Smooth muscle cell (in vitro differentiated cells): Measurements from ENCODE around the gene SH3D19. TPM values are rescaled to one million over a fixed set of nuclear protein-coding genes. Genes with fewer than 3 reads are reported as not detected.

Experiments used
- DNase-seq: peaks from one replicate; lab custom pipeline; 2025; ENCODE audit not compliant: unreplicated experiment; lab: John Stamatoyannopoulos, UW
- H2AFZ ChIP-seq: fragments of 200-600 bp; sonication (generic); 2 replicates; pipeline ENCODE4 v1.6.0; 2016; ENCODE audit warnings: antibody characterized with exemption, low read depth, mild to moderate bottlenecking
- H3F3A ChIP-seq: fragments of 200-600 bp; sonication (generic); 2 replicates; pipeline ENCODE4 v1.6.0; 2017; ENCODE audit warnings: antibody characterized with exemption, low read depth
- H3K27ac ChIP-seq: fragments of 200-600 bp; sonication (generic); 2 replicates; pipeline ENCODE4 v1.5.1; 2016; ENCODE audit warnings: low read depth, mild to moderate bottlenecking
- H3K27me3 ChIP-seq: fragments of 200-600 bp; sonication (generic); 2 replicates; pipeline ENCODE4 v1.6.1; 2016; ENCODE audit warnings: low read depth, mild to moderate bottlenecking
- H3K36me3 ChIP-seq: fragments of 200-600 bp; sonication (generic); 2 replicates; pipeline ENCODE4 v1.5.1; 2016; ENCODE audit warnings: low read depth
- H3K4me1 ChIP-seq: fragments of 200-600 bp; sonication (generic); 2 replicates; pipeline ENCODE4 v1.5.1; 2016; ENCODE audit warnings: low read depth
- H3K4me2 ChIP-seq: fragments of 200-600 bp; sonication (generic); 2 replicates; pipeline ENCODE4 v1.6.0; 2016; ENCODE audit warnings: mild to moderate bottlenecking
- H3K4me3 ChIP-seq: fragments of 200-600 bp; sonication (generic); 2 replicates; pipeline ENCODE4 v1.5.1; 2016; ENCODE audit warnings: mild to moderate bottlenecking
- H3K79me2 ChIP-seq: fragments of 200-600 bp; sonication (generic); 2 replicates; pipeline ENCODE4 v1.6.0; 2016; ENCODE audit warnings: low read depth, mild to moderate bottlenecking
- H3K9ac ChIP-seq: fragments of 200-600 bp; sonication (generic); 2 replicates; pipeline ENCODE4 v1.6.0; 2016; ENCODE audit warnings: low read depth
- H3K9me3 ChIP-seq: fragments of 200-600 bp; sonication (generic); replicated peaks from 2 replicates; pipeline ENCODE4 v1.5.1; 2016; ENCODE audit warnings: low read depth
- H4K20me1 ChIP-seq: fragments of 200-600 bp; sonication (generic); 2 replicates; pipeline ENCODE4 v1.6.0; 2016; ENCODE audit warnings: low read depth
- CTCF ChIP-seq: fragments of 200-600 bp; sonication (generic); IDR thresholded peaks from 2 replicates; pipeline ENCODE4 v1.5.1; 2017; ENCODE audit warnings: borderline replicate concordance, mild to moderate bottlenecking, antibody characterized with exemption; ENCODE audit not compliant: insufficient read depth, poor library complexity, severe bottlenecking
- WGBS: methylation state at CpG from one replicate; pipeline ENCODE4 v1.1.7; 2016; ENCODE audit warnings: low lambda C conversion rate; 5-methylcytosine and 5-hydroxymethylcytosine counted together
- polyA plus RNA-seq: library from polyadenylated mRNA; unstranded; fragments of >200 nt; fragmentation: Nextera tagmentation; extraction: Ambion mirVana; gene quantifications from 2 replicates; pipeline ENCODE4 v1.2.1, GENCODE V29; 2016
- total RNA-seq: library from RNA; depleted of rRNA; stranded (reverse); fragments of >200 nt; gene quantifications from 2 replicates; pipeline ENCODE4 v1.2.3, GENCODE V29; 2014

The SH3D19 gene
- total and polyA plus RNA-seq, 2 experiments from 2014 or later = 7.9 to 20.3 TPM

GRCh38 chr4:151361126-151361525 lies 35.7 kb upstream of the SH3D19 start:
- Histone ChIP-seq H3K27me3 (no peaks in the 10 kb centered on the region), H2AFZ (no peak overlapping the region), H3F3A (no peaks in the 10 kb centered on the region), H4K20me1 (no peaks in the 10 kb centered on the region), H3K9me3 (no peaks in the 10 kb centered on the region), H3K79me2 (no peaks in the 10 kb centered on the region), H3K4me3 (no peak overlapping the region), H3K36me3 (no peaks in the 10 kb centered on the region), H3K4me1 (no peaks in the 10 kb centered on the region), H3K4me2 (no peak overlapping the region), H3K9ac (no peak overlapping the region), H3K27ac (no peak overlapping the region)
- no peak for TF ChIP-seq CTCF
- 97% methylated on average over 2 of the region's 2 CpGs for WGBS
- DNase-seq = no peak

DNA sequence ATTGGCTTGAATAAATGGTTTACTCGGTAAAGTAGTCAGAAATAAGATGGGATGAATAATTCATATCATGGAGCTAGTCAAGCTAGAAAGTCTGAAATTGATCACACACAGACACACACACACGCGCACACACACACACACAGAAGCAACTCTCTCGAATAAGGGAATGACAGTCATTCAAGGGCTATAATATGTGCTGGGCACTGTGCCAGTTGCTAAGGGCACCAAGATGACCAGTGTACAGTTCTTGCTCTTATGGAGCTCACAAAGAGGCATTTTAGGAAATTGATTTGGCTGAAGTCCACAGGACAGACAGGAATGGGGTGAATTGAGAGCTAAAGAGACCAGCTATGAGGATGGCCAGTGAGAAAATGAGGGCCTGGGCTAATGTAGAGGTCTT lies 34.2 kb upstream of the SH3D19 start:
- H2AFZ ChIP-seq = no peak overlapping the region
- H3K4me3 ChIP-seq = no peak overlapping the region
- TF ChIP-seq CTCF = no peak
- no peak for DNase-seq
- H3K27me3 ChIP-seq = no peaks in the 10 kb centered on the region
- no peaks in the 10 kb centered on the region for H3K79me2 ChIP-seq
- H3K9ac ChIP-seq = no peak overlapping the region
- no peaks in the 10 kb centered on the region for H3K36me3 ChIP-seq
- no peaks in the 10 kb centered on the region for H3F3A ChIP-seq
- H3K27ac ChIP-seq = no peak overlapping the region
- WGBS = 89% methylated on average over 4 of the region's 4 CpGs
- no peaks in the 10 kb centered on the region for H4K20me1 ChIP-seq
- no peaks in the 10 kb centered on the region for H3K4me1 ChIP-seq
- H3K4me2 ChIP-seq = no peak overlapping the region
- H3K9me3 ChIP-seq = no peaks in the 10 kb centered on the region

GRCh38 chr4:151358266-151358665 lies 32.9 kb upstream of the SH3D19 start:
- H3F3A ChIP-seq = no peaks in the 10 kb centered on the region

More at GRCh38 chr4:151358266-151358665, 32.9 kb upstream of the SH3D19 start:
- no peak overlapping the region for H3K4me2 ChIP-seq
- H3K4me3 ChIP-seq = no peak overlapping the region
- H3K27me3 ChIP-seq = no peaks in the 10 kb centered on the region
- no peak overlapping the region for H2AFZ ChIP-seq
- no peak overlapping the region for H3K9ac ChIP-seq
- TF ChIP-seq CTCF = no peak
- DNase-seq = no peak
- no peaks in the 10 kb centered on the region for H3K79me2 ChIP-seq
- H3K36me3 ChIP-seq = no peaks in the 10 kb centered on the region
- WGBS = 98% methylated on average over 3 of the region's 3 CpGs
- no peaks in the 10 kb centered on the region for H3K4me1 ChIP-seq
- H3K27ac ChIP-seq = no peak overlapping the region
- no peaks in the 10 kb centered on the region for H4K20me1 ChIP-seq
- H3K9me3 ChIP-seq = no peaks in the 10 kb centered on the region
